Measurements from ENCODE around the gene DUSP22.

The DUSP22 gene

GRCh38 chr6:308768-309167, 16.5 kb downstream of the DUSP22 start:
- Histone ChIP-seq H3K4me2 (ENCODE audit: low read depth, low read length) (no peak overlapping the region), H3K9ac (ENCODE audit: low read length) (no peak overlapping the region), H2AFZ (ENCODE audit: low read length) (no peak overlapping the region), H3K9me3 (replicated peaks; ENCODE audit: insufficient read depth, low read length) (no peaks in the 10 kb centered on the region), H3K9me2 (replicated peaks; ENCODE audit: insufficient read depth, low read length) (no peaks in the 10 kb centered on the region), H3F3A (ENCODE audit: insufficient read depth, low read length) (peaks cover 45% of the 10 kb centered on the region), H3K4me3 (ENCODE audit: low read length) (no peak overlapping the region), H3K4me1 (ENCODE audit: low read length) (peaks cover 72% of the 10 kb centered on the region), H3K79me2 (ENCODE audit: low read length) (peaks cover 84% of the 10 kb centered on the region), H3K27ac (ENCODE audit: low read length) (no peak overlapping the region), H3K27me3 (replicated peaks; ENCODE audit: insufficient read depth, low read length) (no peaks in the 10 kb centered on the region), H4K20me1 (ENCODE audit: insufficient read depth, low read length) (no peaks in the 10 kb centered on the region), H3K36me3 (replicated peaks; ENCODE audit: insufficient read depth, low read length) (peaks cover 18% of the 10 kb centered on the region)
- DNase-seq = no peak
- no peak for TF ChIP-seq CTCF (IDR thresholded peaks at IDR 0.05; ENCODE audit: low read length)
- TF ChIP-seq EZH2 (optimal IDR thresholded peaks at IDR 0.05; ENCODE audit: low read depth, low read length) = no peak
- no peak for TF ChIP-seq EZH2phosphoT487 (IDR thresholded peaks at IDR 0.05; ENCODE audit: low read length)

- H4K20me1 ChIP-seq (ENCODE audit: insufficient read depth, low read length) = no peaks in the 10 kb centered on the region
- peaks cover 38% of the 10 kb centered on the region for H3F3A ChIP-seq (ENCODE audit: insufficient read depth, low read length)
- no peaks in the 10 kb centered on the region for H3K9me3 ChIP-seq (replicated peaks; ENCODE audit: insufficient read depth, low read length)
- no peak overlapping the region for H2AFZ ChIP-seq (ENCODE audit: low read length)
- H3K27me3 ChIP-seq (replicated peaks; ENCODE audit: insufficient read depth, low read length) = no peaks in the 10 kb centered on the region
- peaks cover 85% of the 10 kb centered on the region for H3K79me2 ChIP-seq (ENCODE audit: low read length)
- no peak overlapping the region for H3K9ac ChIP-seq (ENCODE audit: low read length)
- no peak overlapping the region for H3K4me3 ChIP-seq (ENCODE audit: low read length)
- TF ChIP-seq EZH2phosphoT487 (IDR thresholded peaks at IDR 0.05; ENCODE audit: low read length) (no peak), CTCF (IDR thresholded peaks at IDR 0.05; ENCODE audit: low read length) (no peak), EZH2 (optimal IDR thresholded peaks at IDR 0.05; ENCODE audit: low read depth, low read length) (no peak)
- no peaks in the 10 kb centered on the region for H3K9me2 ChIP-seq (replicated peaks; ENCODE audit: insufficient read depth, low read length)
- peaks cover 72% of the 10 kb centered on the region for H3K4me1 ChIP-seq (ENCODE audit: low read length)
- H3K4me2 ChIP-seq (ENCODE audit: low read depth, low read length) = no peak overlapping the region
- no peak for DNase-seq
- peaks cover 18% of the 10 kb centered on the region for H3K36me3 ChIP-seq (replicated peaks; ENCODE audit: insufficient read depth, low read length)
- H3K27ac ChIP-seq (ENCODE audit: low read length) = no peak overlapping the region
Measured at GRCh38 chr6:309947-310346, 17.7 kb downstream of the DUSP22 start.

GRCh38 chr6:310671-311070, 18.4 kb downstream of the DUSP22 start:
- Histone ChIP-seq H3K27ac (ENCODE audit: low read length) (no peak overlapping the region), H3K36me3 (replicated peaks; ENCODE audit: insufficient read depth, low read length) (peaks cover 18% of the 10 kb centered on the region), H3K9me3 (replicated peaks; ENCODE audit: insufficient read depth, low read length) (no peaks in the 10 kb centered on the region), H3F3A (ENCODE audit: insufficient read depth, low read length) (peaks cover 38% of the 10 kb centered on the region), H3K9ac (ENCODE audit: low read length) (no peak overlapping the region), H4K20me1 (ENCODE audit: insufficient read depth, low read length) (no peaks in the 10 kb centered on the region), H3K9me2 (replicated peaks; ENCODE audit: insufficient read depth, low read length) (no peaks in the 10 kb centered on the region), H3K79me2 (ENCODE audit: low read length) (peaks cover 92% of the 10 kb centered on the region), H3K4me1 (ENCODE audit: low read length) (peaks cover 72% of the 10 kb centered on the region), H3K4me2 (ENCODE audit: low read depth, low read length) (no peak overlapping the region), H2AFZ (ENCODE audit: low read length) (no peak overlapping the region), H3K4me3 (ENCODE audit: low read length) (no peak overlapping the region), H3K27me3 (replicated peaks; ENCODE audit: insufficient read depth, low read length) (no peaks in the 10 kb centered on the region)
- no peak for DNase-seq
- TF ChIP-seq EZH2 (optimal IDR thresholded peaks at IDR 0.05; ENCODE audit: low read depth, low read length) = no peak
- TF ChIP-seq CTCF (IDR thresholded peaks at IDR 0.05; ENCODE audit: low read length) = no peak
- no peak for TF ChIP-seq EZH2phosphoT487 (IDR thresholded peaks at IDR 0.05; ENCODE audit: low read length)
